Peyer's patch (tissue), 4 donors: ENCODE measurements around the gene MED15.

Experiments
- POLR2A ChIP-seq, 2 donors: fragments of 450-650 bp; IDR thresholded peaks; one replicate each; pipeline ENCODE4 v1.5.1; 2017; ENCODE audit warnings: antibody characterized with exemption in 2 of 2, mild to moderate bottlenecking in 2 of 2, moderate library complexity in 2 of 2
- TF ChIP-seq, protein P1 (sequence below), 6 experiments: fragments of 450-650 bp in 4 of 6; fragments of 200-600 bp in 2 of 6; sonication (generic) in 1 of 6; IDR thresholded peaks; one replicate each; pipeline ENCODE4 v1.5.1; 2017 to 2019; ENCODE audit warnings: antibody characterized with exemption in 6 of 6, mild to moderate bottlenecking in 3 of 6, moderate library complexity in 1 of 6

DNA sequence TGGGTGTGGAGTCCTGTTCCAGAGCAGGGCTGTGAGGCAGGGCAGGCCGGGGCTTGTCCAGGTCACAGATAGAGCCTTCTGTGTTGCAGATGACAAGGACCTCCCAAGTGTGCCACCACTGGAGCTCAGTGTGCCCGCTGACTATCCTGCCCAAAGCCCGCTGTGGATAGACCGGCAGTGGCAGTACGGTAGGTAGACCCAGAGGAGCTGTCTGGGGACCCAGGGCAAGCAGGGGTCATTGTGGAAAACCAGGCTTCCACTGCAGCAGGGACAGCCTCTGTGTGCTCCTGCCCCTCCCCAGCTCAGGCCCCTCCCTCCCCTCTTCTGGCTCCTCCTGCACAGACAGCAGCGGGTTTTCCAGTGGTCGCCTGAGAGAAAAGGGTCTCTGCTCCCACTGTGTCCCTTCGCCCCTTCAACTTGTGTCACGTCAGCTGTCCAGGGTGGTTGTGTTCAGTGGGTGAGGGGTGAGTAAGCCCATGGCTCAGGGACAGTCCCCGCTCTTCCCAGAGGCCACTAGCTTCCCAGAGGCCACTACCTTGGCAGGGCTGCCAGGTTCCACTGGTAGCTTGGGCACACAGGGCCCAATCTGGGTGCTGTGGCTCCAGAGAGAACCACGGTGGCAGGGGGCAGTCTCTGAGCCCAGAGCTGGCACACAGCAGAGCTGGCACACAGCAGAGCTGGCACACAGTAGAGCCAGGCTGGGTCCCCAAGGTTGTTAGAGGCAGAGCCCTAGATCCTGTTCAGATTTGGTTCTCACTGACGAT lies 78.4 kb downstream of the MED15 start:
- TF ChIP-seq, protein P1, sequence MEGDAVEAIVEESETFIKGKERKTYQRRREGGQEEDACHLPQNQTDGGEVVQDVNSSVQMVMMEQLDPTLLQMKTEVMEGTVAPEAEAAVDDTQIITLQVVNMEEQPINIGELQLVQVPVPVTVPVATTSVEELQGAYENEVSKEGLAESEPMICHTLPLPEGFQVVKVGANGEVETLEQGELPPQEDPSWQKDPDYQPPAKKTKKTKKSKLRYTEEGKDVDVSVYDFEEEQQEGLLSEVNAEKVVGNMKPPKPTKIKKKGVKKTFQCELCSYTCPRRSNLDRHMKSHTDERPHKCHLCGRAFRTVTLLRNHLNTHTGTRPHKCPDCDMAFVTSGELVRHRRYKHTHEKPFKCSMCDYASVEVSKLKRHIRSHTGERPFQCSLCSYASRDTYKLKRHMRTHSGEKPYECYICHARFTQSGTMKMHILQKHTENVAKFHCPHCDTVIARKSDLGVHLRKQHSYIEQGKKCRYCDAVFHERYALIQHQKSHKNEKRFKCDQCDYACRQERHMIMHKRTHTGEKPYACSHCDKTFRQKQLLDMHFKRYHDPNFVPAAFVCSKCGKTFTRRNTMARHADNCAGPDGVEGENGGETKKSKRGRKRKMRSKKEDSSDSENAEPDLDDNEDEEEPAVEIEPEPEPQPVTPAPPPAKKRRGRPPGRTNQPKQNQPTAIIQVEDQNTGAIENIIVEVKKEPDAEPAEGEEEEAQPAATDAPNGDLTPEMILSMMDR (IDR thresholded peaks at IDR 0.05): no peak
- no peak for TF ChIP-seq POLR2A (IDR thresholded peaks at IDR 0.05)
